Ovary (tissue), 10 donors: ENCODE data around the gene SLC16A3. TPM values are rescaled to one million over a fixed set of nuclear protein-coding genes. Genes with fewer than 3 reads are reported as not detected.

Experiments used
- DNase-seq, 5 donors: peaks; one replicate each; pipeline ENCODE4 v3.0.0-alpha.2; 2019 to 2020
- H3K27ac ChIP-seq, 2 donors: fragments of 200-600 bp; one replicate each; pipeline versions ENCODE4 v1.5.1 to v1.8.0; 2019 to 2022
- H3K27me3 ChIP-seq: fragments of 200-600 bp; one replicate; pipeline ENCODE4 v1.8.0; 2022
- H3K36me3 ChIP-seq: fragments of 200-600 bp; sonication (generic); one replicate; pipeline ENCODE4 v1.5.1; 2019
- H3K4me1 ChIP-seq: one replicate; pipeline ENCODE4 v1.8.1; 2013; ENCODE audit warnings: mild to moderate bottlenecking, moderate library complexity; ENCODE audit not compliant: insufficient read depth
- H3K4me3 ChIP-seq: fragments of 200-600 bp; sonication (generic); one replicate; pipeline ENCODE4 v1.5.1; 2017
- H3K9me3 ChIP-seq, 2 donors: fragments of 200-600 bp in 1 of 2; sonication (generic) in 1 of 2; one replicate each; pipeline versions ENCODE4 v1.5.1 to v1.8.1; 2013 to 2019; ENCODE audit warnings: mild to moderate bottlenecking in 1 of 2, moderate library complexity in 1 of 2
- CTCF ChIP-seq, 3 donors: fragments of 450-650 bp in 2 of 3; fragments of 200-600 bp in 1 of 3; IDR thresholded peaks; one replicate each; pipeline versions ENCODE4 v1.5.1 to v1.8.0; 2016 to 2022; ENCODE audit warnings: antibody characterized with exemption in 3 of 3, mild to moderate bottlenecking in 1 of 3
- EP300 ChIP-seq: sonication (generic); formaldehyde crosslinking; IDR thresholded peaks from one replicate; pipeline ENCODE4 v1.6.1; 2017; ENCODE audit warnings: antibody characterized with exemption
- POLR2A ChIP-seq: fragments of 450-650 bp; IDR thresholded peaks from one replicate; pipeline ENCODE4 v1.6.1; 2017; ENCODE audit warnings: antibody characterized with exemption, mild to moderate bottlenecking, moderate library complexity
- WGBS, 3 donors: extraction: QIAGEN DNeasy Blood & Tissue Kit in 1 of 3; methylation state at CpG; one replicate each; pipeline versions ENCODE4 v1.1.5 to v1.1.7; 2013 to 2017; 5-methylcytosine and 5-hydroxymethylcytosine counted together
- intact Hi-C, 4 donors: fragments of 100-400 bp; cut with DNase I; formaldehyde crosslinking; loops; one replicate each; pipeline versions ENCODE4 v1.11.0 to v1.15.1; 2022 to 2023
- long read RNA-seq, 3 donors: library from polyadenylated mRNA in 2 of 3; unstranded in 2 of 3; transcript quantifications; one replicate each; pipeline ENCODE4 v2.0.0 and lab custom pipeline, GENCODE V29; 2021 to 2026
- polyA plus RNA-seq, 2 donors: library from polyadenylated mRNA; stranded (reverse); fragments of 200-250 nt in 1 of 2; fragments of 350-450 nt in 1 of 2; fragmentation: Illumina TruSeq in 1 of 2; extraction: RNeasy Lipid Tissue Mini Kit (QIAGEN cat#74804) in 1 of 2; gene quantifications; one replicate each; pipeline ENCODE4 v1.2.3, GENCODE V29; 2013 to 2014
- total RNA-seq, 7 donors: library from RNA; depleted of rRNA in 2 of 7; stranded (reverse); fragments of >200 nt in 2 of 7; fragmentation: NEBNext Ultra II Directional in 3 of 7; extraction: Animal tissue kit (Norgen Biotek cat#: 25700) in 3 of 7; gene quantifications; one replicate each; pipeline versions ENCODE4 v1.1.0 to v1.2.4, GENCODE V29; 2016 to 2023
- donor health status: DM: no; HTN: no; CAD: no; lungs with moderate emphysema.
- donor health status: DM: no; HTN: no; CAD: no.
- donor health status: Bipolar disorder and iron deficiency.
- donor health status: DM: yes; HTN: yes; CAD: no.
- donor health status: DM: no; HTN: no; CAD: no.
- donor health status: DM: yes; HTN: yes; CAD: no.

Gene SLC16A3
- total RNA-seq (10 to 100 TPM; 10.5 to 23.2 (median 18.0) TPM), polyA plus RNA-seq (1 to 10 TPM; 3.5 to 5.0 TPM)
- long read RNA-seq, donor 1, full-length matches to known transcripts = 3 of 4 reads
- long read RNA-seq, donor 1, partial matches to known transcripts = 1 of 4 reads
- long read RNA-seq, donor 1, other reads (novel, unspliced or antisense) = 0 of 4 reads
- long read RNA-seq, donor 2, full-length matches to known transcripts = 11 of 16 reads
- long read RNA-seq, donor 2, partial matches to known transcripts = 5 of 16 reads
- long read RNA-seq, donor 2, other reads (novel, unspliced or antisense) = 0 of 16 reads
- long read RNA-seq, donor 3, transcript SLC16A3-214 (5 exons, 2,002 nt) = major isoform, 10 of 16 reads
- long read RNA-seq, donor 3, partial matches to known transcripts = 1 of 16 reads
- long read RNA-seq, donor 3, other reads (novel, unspliced or antisense) = 5 of 16 reads

- H3K27me3 ChIP-seq = no peaks in the 10 kb centered on the region
- peaks cover 14% of the 10 kb centered on the region for H3K4me1 ChIP-seq
- intact Hi-C loops = no loop called here
- WGBS, 3 donors = 5 to 8% (median 7%) methylated on average over 57 to 102 of the region's 105 CpGs
- H3K9me3 ChIP-seq = no peaks in the 10 kb centered on the region
- H3K27ac ChIP-seq = peak within 1 kb of the TSS; percentile 35 to 39
- TF ChIP-seq EP300 (no peak), POLR2A (peak; percentile 21)
- H3K4me3 ChIP-seq = peak within 1 kb of the TSS; percentile 36
- DNase-seq = peak in 2 of 5 donors; percentile 42 to 65
- H3K36me3 ChIP-seq = no peaks in the 10 kb centered on the region
Measured at GRCh38 chr17:82228842-82229697, at the start of gene SLC16A3. Gene SLC16A3 (plus strand): TSS chr17:82229042. CDS start chr17:82236009, 6,967 bp downstream.

GRCh38 chr17:82179412-82179811 is 49.4 kb upstream of the SLC16A3 start:
- H3K27me3 ChIP-seq = no peaks in the 10 kb centered on the region
- intact Hi-C loops = no loop called here
- H3K9me3 ChIP-seq = no peaks in the 10 kb centered on the region
- H3K4me3 ChIP-seq = no peak overlapping the region
- TF ChIP-seq POLR2A = no peak
- no peak for TF ChIP-seq EP300
- TF ChIP-seq CTCF (IDR thresholded peaks at IDR 0.05) = no peak
- H3K36me3 ChIP-seq = no peaks in the 10 kb centered on the region
- no peaks in the 10 kb centered on the region for H3K4me1 ChIP-seq
- WGBS, 3 donors = 88 to 90% (median 89%) methylated on average over 13 of the region's 13 CpGs
- no peak overlapping the region for H3K27ac ChIP-seq
- no peak for DNase-seq

DNA sequence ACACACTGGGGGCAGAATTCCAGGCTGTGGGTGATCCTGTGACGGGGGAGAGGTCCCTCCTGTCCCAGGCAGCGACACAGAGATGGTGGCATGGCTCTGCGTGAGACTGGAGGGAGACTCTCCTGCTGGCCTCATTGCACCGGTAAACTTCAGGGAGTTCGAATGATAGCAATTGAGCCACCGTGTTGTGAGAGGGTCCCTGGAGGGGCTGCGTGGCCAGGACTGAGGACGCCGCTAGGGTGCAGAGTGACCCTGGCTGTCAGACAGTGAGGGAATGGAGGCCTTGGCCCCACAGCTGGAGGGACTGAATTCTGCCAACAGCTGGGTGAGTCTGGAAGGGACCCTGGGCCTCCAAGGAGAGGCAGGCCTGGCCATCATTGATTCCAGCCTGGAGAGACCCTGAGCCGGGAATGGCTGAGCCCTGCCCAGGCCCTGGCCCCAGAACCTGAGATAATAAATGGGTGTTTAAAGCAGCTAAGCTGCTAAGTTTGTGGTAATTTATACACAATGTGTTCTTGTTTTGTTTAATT is 48.8 kb upstream of the SLC16A3 start:
- no peak for DNase-seq
- Histone ChIP-seq H3K27ac (no peak overlapping the region), H3K4me1 (no peaks in the 10 kb centered on the region), H3K9me3 (no peaks in the 10 kb centered on the region), H3K36me3 (no peaks in the 10 kb centered on the region), H3K4me3 (no peak overlapping the region), H3K27me3 (no peaks in the 10 kb centered on the region)
- intact Hi-C loops = no loop called here
- TF ChIP-seq CTCF (IDR thresholded peaks at IDR 0.05) (no peak), POLR2A (no peak), EP300 (no peak)
- 51 to 82% (median 70%) methylated on average over 10 of the region's 10 CpGs for WGBS, 3 donors

DNA sequence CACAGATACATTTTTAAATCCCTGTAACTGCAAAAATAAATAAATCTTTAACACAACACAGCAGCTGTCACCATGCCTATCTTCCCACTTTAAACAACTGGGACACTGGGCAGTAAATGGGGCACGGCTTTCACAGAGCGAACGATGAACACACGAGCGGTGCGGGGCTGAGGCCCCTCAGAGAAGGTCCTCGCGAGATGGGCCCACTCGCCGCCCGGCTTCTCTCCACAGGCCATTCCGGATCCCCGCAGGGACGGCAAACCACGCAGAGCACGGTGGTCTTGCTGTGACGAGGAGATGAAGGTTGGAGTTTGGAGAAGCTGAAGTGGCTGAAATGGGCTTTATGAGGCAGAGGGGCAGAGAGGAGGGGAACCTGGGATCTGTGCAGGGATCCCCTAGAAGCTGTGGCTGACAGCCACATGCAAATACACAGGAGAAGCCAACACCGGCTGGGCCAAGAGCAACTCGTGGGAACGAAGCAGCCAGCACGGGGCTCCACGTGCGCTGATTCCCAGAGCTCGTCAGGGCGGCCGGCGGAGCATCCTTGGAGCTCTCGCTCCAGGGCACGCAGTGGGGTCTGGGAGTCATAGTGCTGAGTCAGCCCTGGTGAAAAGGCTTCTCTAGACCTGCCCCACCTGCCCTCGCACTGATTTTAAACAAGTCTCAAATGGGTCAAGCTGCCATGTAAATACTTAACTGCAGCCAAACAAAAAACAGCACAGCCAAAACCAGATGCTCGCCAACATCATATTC is 47.9 kb upstream of the SLC16A3 start:
- peak in 1 of 5 donors; percentile 60 for DNase-seq
- no peak overlapping the region for H3K27ac ChIP-seq
- H3K27me3 ChIP-seq = no peaks in the 10 kb centered on the region
- TF ChIP-seq CTCF (IDR thresholded peaks at IDR 0.05) = no peak
- TF ChIP-seq POLR2A = no peak
- H3K4me1 ChIP-seq = no peaks in the 10 kb centered on the region
- H3K36me3 ChIP-seq = no peaks in the 10 kb centered on the region
- WGBS, 3 donors = 67 to 85% (median 72%) methylated on average over 31 of the region's 31 CpGs
- H3K4me3 ChIP-seq = no peak overlapping the region
- intact Hi-C loops = no loop called here
- H3K9me3 ChIP-seq = no peaks in the 10 kb centered on the region
